Smooth muscle cell (in vitro differentiated cells): ENCODE results near the gene DGKD. TPM values are rescaled to one million over a fixed set of nuclear protein-coding genes. Genes with fewer than 3 reads are reported as not detected.
A peak's percentile ranks its signal among the peaks of the same experiment; 100 is the strongest.

Source experiments
- DNase-seq: peaks from one replicate; lab custom pipeline; 2025; ENCODE audit not compliant: unreplicated experiment; lab: John Stamatoyannopoulos, UW
- H2AFZ ChIP-seq: fragments of 200-600 bp; sonication (generic); 2 replicates; pipeline ENCODE4 v1.6.0; 2016; ENCODE audit warnings: antibody characterized with exemption, low read depth, mild to moderate bottlenecking
- H3F3A ChIP-seq: fragments of 200-600 bp; sonication (generic); 2 replicates; pipeline ENCODE4 v1.6.0; 2017; ENCODE audit warnings: antibody characterized with exemption, low read depth
- H3K27ac ChIP-seq: fragments of 200-600 bp; sonication (generic); 2 replicates; pipeline ENCODE4 v1.5.1; 2016; ENCODE audit warnings: low read depth, mild to moderate bottlenecking
- H3K27me3 ChIP-seq: fragments of 200-600 bp; sonication (generic); 2 replicates; pipeline ENCODE4 v1.6.1; 2016; ENCODE audit warnings: low read depth, mild to moderate bottlenecking
- H3K36me3 ChIP-seq: fragments of 200-600 bp; sonication (generic); 2 replicates; pipeline ENCODE4 v1.5.1; 2016; ENCODE audit warnings: low read depth
- H3K4me1 ChIP-seq: fragments of 200-600 bp; sonication (generic); 2 replicates; pipeline ENCODE4 v1.5.1; 2016; ENCODE audit warnings: low read depth
- H3K4me2 ChIP-seq: fragments of 200-600 bp; sonication (generic); 2 replicates; pipeline ENCODE4 v1.6.0; 2016; ENCODE audit warnings: mild to moderate bottlenecking
- H3K4me3 ChIP-seq: fragments of 200-600 bp; sonication (generic); 2 replicates; pipeline ENCODE4 v1.5.1; 2016; ENCODE audit warnings: mild to moderate bottlenecking
- H3K79me2 ChIP-seq: fragments of 200-600 bp; sonication (generic); 2 replicates; pipeline ENCODE4 v1.6.0; 2016; ENCODE audit warnings: low read depth, mild to moderate bottlenecking
- H3K9ac ChIP-seq: fragments of 200-600 bp; sonication (generic); 2 replicates; pipeline ENCODE4 v1.6.0; 2016; ENCODE audit warnings: low read depth
- H3K9me3 ChIP-seq: fragments of 200-600 bp; sonication (generic); replicated peaks from 2 replicates; pipeline ENCODE4 v1.5.1; 2016; ENCODE audit warnings: low read depth
- H4K20me1 ChIP-seq: fragments of 200-600 bp; sonication (generic); 2 replicates; pipeline ENCODE4 v1.6.0; 2016; ENCODE audit warnings: low read depth
- CTCF ChIP-seq: fragments of 200-600 bp; sonication (generic); IDR thresholded peaks from 2 replicates; pipeline ENCODE4 v1.5.1; 2017; ENCODE audit warnings: borderline replicate concordance, mild to moderate bottlenecking, antibody characterized with exemption; ENCODE audit not compliant: insufficient read depth, poor library complexity, severe bottlenecking
- WGBS: methylation state at CpG from one replicate; pipeline ENCODE4 v1.1.7; 2016; ENCODE audit warnings: low lambda C conversion rate; 5-methylcytosine and 5-hydroxymethylcytosine counted together
- polyA plus RNA-seq: library from polyadenylated mRNA; unstranded; fragments of >200 nt; fragmentation: Nextera tagmentation; extraction: Ambion mirVana; gene quantifications from 2 replicates; pipeline ENCODE4 v1.2.1, GENCODE V29; 2016
- small RNA-seq: library from RNA; depleted of rRNA; stranded (forward); fragments of <200 nt; gene quantifications from one replicate; pipeline ENCODE3, GENCODE V24; 2014
- total RNA-seq: library from RNA; depleted of rRNA; stranded (reverse); fragments of >200 nt; gene quantifications from 2 replicates; pipeline ENCODE4 v1.2.3, GENCODE V29; 2014

The DGKD gene
- total and polyA plus RNA-seq, 2 experiments from 2014 or later: 12.2 to 14.2 TPM

- no peak overlapping the region for H2AFZ ChIP-seq
Observed at GRCh38 chr2:233503947-233504637, 149.8 kb downstream of the DGKD start.

GRCh38 chr2:233513953-233514655 lies 159.8 kb downstream of the DGKD start:
- TF ChIP-seq CTCF: no peak
- H3K27ac ChIP-seq: no peak overlapping the region
- no peaks in the 10 kb centered on the region for H3K4me1 ChIP-seq
- H3K27me3 ChIP-seq: no peaks in the 10 kb centered on the region
- no peaks in the 10 kb centered on the region for H4K20me1 ChIP-seq
- H3K4me3 ChIP-seq: no peak overlapping the region
- no peaks in the 10 kb centered on the region for H3K79me2 ChIP-seq
- no peaks in the 10 kb centered on the region for H3K36me3 ChIP-seq
- H3K9me3 ChIP-seq: no peaks in the 10 kb centered on the region
- no peak overlapping the region for H2AFZ ChIP-seq
- H3F3A ChIP-seq: no peaks in the 10 kb centered on the region
- no peak overlapping the region for H3K9ac ChIP-seq
- DNase-seq: no peak
- H3K4me2 ChIP-seq: peak overlapping the region; percentile 1
- WGBS: 76% methylated on average over 7 of the region's 7 CpGs

More at GRCh38 chr2:233503947-233504637, 149.8 kb downstream of the DGKD start:
- Histone ChIP-seq H3K9ac (no peak overlapping the region), H3K4me3 (no peak overlapping the region), H4K20me1 (no peaks in the 10 kb centered on the region), H3K36me3 (peaks cover 24% of the 10 kb centered on the region), H3F3A (no peaks in the 10 kb centered on the region), H3K4me2 (no peak overlapping the region), H3K27ac (no peak overlapping the region), H3K4me1 (no peaks in the 10 kb centered on the region), H3K79me2 (no peaks in the 10 kb centered on the region), H3K9me3 (peaks cover 15% of the 10 kb centered on the region), H3K27me3 (no peaks in the 10 kb centered on the region)
- DNase-seq: no peak
- no peak for TF ChIP-seq CTCF
- 91% methylated on average over 1 of the region's 1 CpG for WGBS

GRCh38 chr2:233519787-233520611 lies 165.7 kb downstream of the DGKD start:
- H3K9ac ChIP-seq: no peak overlapping the region
- no peak for DNase-seq
- no peaks in the 10 kb centered on the region for H3K79me2 ChIP-seq
- H3K36me3 ChIP-seq: peaks cover 5% of the 10 kb centered on the region
- H3K4me2 ChIP-seq: no peak overlapping the region
- WGBS: 81% methylated on average over 3 of the region's 3 CpGs
- no peaks in the 10 kb centered on the region for H3K4me1 ChIP-seq
- no peak overlapping the region for H2AFZ ChIP-seq
- no peaks in the 10 kb centered on the region for H3F3A ChIP-seq
- H3K4me3 ChIP-seq: no peak overlapping the region
- no peak overlapping the region for H3K27ac ChIP-seq
- no peaks in the 10 kb centered on the region for H4K20me1 ChIP-seq
- H3K27me3 ChIP-seq: no peaks in the 10 kb centered on the region
- no peak for TF ChIP-seq CTCF
- no peaks in the 10 kb centered on the region for H3K9me3 ChIP-seq

Small RNAs within 50 kb of the gene (small RNA-seq; reads per million reads assigned to genes)
- not detected for gene RF00019

Other genes with a start within 250 kb of the DGKD start
- 25.6 and 26.4 TPM in 2 replicates for gene ATG16L1, start 102.8 kb upstream of the DGKD start, total RNA-seq
- 11.2 and 12.5 TPM in 2 replicates for gene ATG16L1, start 102.8 kb upstream of the DGKD start, polyA plus RNA-seq
- not detected in 2 replicates for gene SAG, start 46.7 kb upstream of the DGKD start, total RNA-seq
- gene SAG, start 46.7 kb upstream of the DGKD start, polyA plus RNA-seq: not detected in 2 replicates
- gene USP40, start 212.3 kb downstream of the DGKD start, total RNA-seq: 18.0 and 23.6 TPM in 2 replicates
- 9.4 and 16.4 TPM in 2 replicates for gene USP40, start 212.3 kb downstream of the DGKD start, polyA plus RNA-seq